GM12878 (cell line): ENCODE data around the gene EGFR. TPM values are rescaled to one million over a fixed set of nuclear protein-coding genes. Genes with fewer than 3 reads are reported as not detected.

Source experiments
- ATAC-seq: fragments of 200-7000 bp; cut with Tn5 transposase; 3 replicates; pipeline ENCODE4 v1.9.1; 2020; ENCODE audit warnings: mild to moderate bottlenecking, moderate library complexity
- BruUV-seq: library from RNA; stranded (reverse); fragments of 400-500 nt; replicated peaks from 2 replicates; lab custom pipeline; 2021; lab: Mats Ljungman, UMichigan
- CTCF ChIA-PET: fragments of 300-600 bp; sonication (Branson Sonifier 250); formaldehyde crosslinking; extraction: SDS; loops from one replicate; lab custom pipeline; 2021; ENCODE audit warnings: inconsistent platforms; lab: Yijun Ruan, JAX
- POLR2A ChIA-PET: fragments of 350-600 bp; formaldehyde crosslinking; extraction: SDS; loops from one replicate; lab custom pipeline; 2021; ENCODE audit warnings: inconsistent platforms; lab: Charles Lee
- RAD21 ChIA-PET: fragments of 300-600 bp; sonication (Branson Sonifier 250); formaldehyde crosslinking; loops from one replicate; lab custom pipeline; 2023; ENCODE audit warnings: antibody characterized with exemption; ENCODE audit not compliant: unreplicated experiment; lab: Charles Lee
- SMC1A ChIA-PET: fragments of 300-600 bp; sonication (Branson Sonifier 250); formaldehyde crosslinking; loops from one replicate; lab custom pipeline; 2023; ENCODE audit not compliant: unreplicated experiment, uncharacterized antibody; lab: Charles Lee
- DNase-seq: peaks from one replicate; pipeline ENCODE4 v3.0.0-alpha.2; 2011; ENCODE audit warnings: low read depth, low spot score
- FAIRE-seq: peaks from 3 replicates; lab custom pipeline; 2011; peaks lifted over from hg19 to GRCh38; lab: Jason Lieb, UNC
- H2AFZ ChIP-seq: 2 replicates; pipeline ENCODE4 v1.6.0; 2011; ENCODE audit warnings: low read depth, low read length, control low read depth; ENCODE audit not compliant: control insufficient read depth
- H3K27ac ChIP-seq: 2 replicates; pipeline ENCODE4 v1.5.1; 2011; ENCODE audit warnings: control low read depth; ENCODE audit not compliant: control insufficient read depth, insufficient read depth
- H3K27me3 ChIP-seq, 2 experiments: replicated peaks in 1 of 2; 2 replicates each; pipeline versions ENCODE4 v1.6.0 to v1.6.1; 2011; ENCODE audit warnings: low read length in 1 of 2; ENCODE audit not compliant: control insufficient read depth in 2 of 2, insufficient read depth in 2 of 2
- H3K36me3 ChIP-seq, 2 experiments: 2 replicates each; pipeline ENCODE4 v1.5.1; 2011; ENCODE audit warnings: low read length in 1 of 2; ENCODE audit not compliant: control insufficient read depth in 2 of 2, insufficient read depth in 2 of 2
- H3K4me1 ChIP-seq: 2 replicates; pipeline ENCODE4 v1.6.1; 2011; ENCODE audit warnings: mild to moderate bottlenecking, low read length, moderate library complexity, mixed read lengths; ENCODE audit not compliant: control insufficient read depth, insufficient read depth
- H3K4me2 ChIP-seq: 2 replicates; pipeline ENCODE4 v1.6.0; 2011; ENCODE audit warnings: control low read depth; ENCODE audit not compliant: control insufficient read depth, insufficient read depth
- H3K4me3 ChIP-seq: fragments of 200-600 bp; sonication (generic); 2 replicates; pipeline ENCODE4 v1.5.1; 2016
- H3K79me2 ChIP-seq: 2 replicates; pipeline ENCODE4 v1.6.0; 2011; ENCODE audit warnings: low read length; ENCODE audit not compliant: control insufficient read depth, insufficient read depth
- H3K9ac ChIP-seq: 2 replicates; pipeline ENCODE4 v1.8.0; 2011; ENCODE audit warnings: low read length, control low read depth, mixed read lengths; ENCODE audit not compliant: control insufficient read depth, insufficient read depth
- H3K9me3 ChIP-seq: replicated peaks from 3 replicates; pipeline ENCODE4 v1.5.1; 2011; ENCODE audit warnings: mild to moderate bottlenecking, low read length; ENCODE audit not compliant: control insufficient read depth, insufficient read depth
- H4K20me1 ChIP-seq: 2 replicates; pipeline ENCODE4 v1.6.0; 2011; ENCODE audit not compliant: control insufficient read depth, insufficient read depth
- FOXM1 ChIP-seq: IDR thresholded peaks from 2 replicates; pipeline ENCODE4 v1.6.1; 2012; ENCODE audit warnings: low read depth, mild to moderate bottlenecking, inconsistent platforms, low read length, moderate library complexity
- JUND ChIP-seq: IDR thresholded peaks from 2 replicates; pipeline ENCODE4 v1.6.1; 2012; ENCODE audit warnings: low read depth, mild to moderate bottlenecking, low read length, improper control_type of control experiment, moderate library complexity
- MLLT1 ChIP-seq: fragments of 450-650 bp; IDR thresholded peaks from 2 replicates; pipeline ENCODE4 v1.6.1; 2016; ENCODE audit warnings: mild to moderate bottlenecking
- POLR2AphosphoS2 ChIP-seq: IDR thresholded peaks from 2 replicates; pipeline ENCODE4 v1.6.1; 2011; ENCODE audit warnings: low read depth, mild to moderate bottlenecking, low read length, improper control_type of control experiment, moderate library complexity
- RAD21 ChIP-seq: IDR thresholded peaks from 2 replicates; pipeline ENCODE4 v1.6.1; 2011; ENCODE audit warnings: mild to moderate bottlenecking, low read depth, low read length, moderate library complexity; ENCODE audit not compliant: insufficient read depth
- WRNIP1 ChIP-seq: IDR thresholded peaks from 2 replicates; pipeline ENCODE4 v1.6.1; 2011; ENCODE audit warnings: low read depth, low read length, improper control_type of control experiment, borderline replicate concordance
- ZBTB11 ChIP-seq: fragments of 450-650 bp; formaldehyde crosslinking; IDR thresholded peaks from 2 replicates; pipeline ENCODE4 v1.5.0; 2022; ENCODE audit warnings: mild to moderate bottlenecking, missing genetic modification characterization
- ZNF274 ChIP-seq: IDR thresholded peaks from one replicate; pipeline ENCODE4 v1.8.0; 2011; ENCODE audit not compliant: insufficient read length, insufficient read depth
- WGBS: methylation state at CpG from one replicate; pipeline ENCODE4 v1.1.6; 2016; ENCODE audit warnings: low lambda C conversion rate; ENCODE audit not compliant: insufficient replicate concordance, insufficient coverage; ENCODE audit errors: missing lambda C conversion rate; 5-methylcytosine and 5-hydroxymethylcytosine counted together
- in situ Hi-C: fragments of 300-500 bp; cut with MboI; formaldehyde crosslinking; loops from 9 replicates; pipeline ENCODE4 v1.14.3; 2018; ENCODE audit warnings: mixed read lengths
- intact Hi-C: fragments of 100-400 bp; cut with micrococcal nuclease; formaldehyde crosslinking; loops from one replicate; pipeline ENCODE4 v1.14.2; 2022; ENCODE audit not compliant: unreplicated experiment
- polyA plus RNA-seq, 11 experiments: library from polyadenylated mRNA; depleted of rRNA in 4 of 11; unstranded in 6 of 11; stranded (reverse) in 5 of 11; fragments of >200 nt; fragmentation: Nextera tagmentation in 4 of 11; fragmentation: Illumina TruSeq in 1 of 11; extraction: Ambion mirVana in 4 of 11; extraction: Trizol in 1 of 11; gene quantifications; 1 replicate in 1 of 11; 2 replicates in 10 of 11; pipeline versions ENCODE4 v1.2.1 to v1.2.3, GENCODE V29; 2011 to 2016; ENCODE audit warnings: inconsistent platforms in 2 of 11, missing spikeins in 2 of 11, low read depth in 1 of 11
- total RNA-seq, 4 experiments: library from RNA; depleted of rRNA in 3 of 4; stranded (reverse); fragments of >200 nt in 3 of 4; fragmentation: Illumina TruSeq in 1 of 4; extraction: Trizol in 1 of 4; gene quantifications; 2 replicates each; pipeline versions ENCODE4 v1.2.1 to v1.2.3, GENCODE V29; 2013 to 2021
- TF ChIP-seq, protein P1 (sequence below): fragments of 150-350 bp; IDR thresholded peaks from 2 replicates; pipeline ENCODE4 v1.6.1; 2016; ENCODE audit warnings: low read depth, low read length

The EGFR gene
- total and polyA plus RNA-seq, 10 of the 15 experiments (the other 5 are each of a cell fraction or from before 2014, with no cell fraction given) = 0.01 to 0.31 TPM; not detected in 8

DNA sequence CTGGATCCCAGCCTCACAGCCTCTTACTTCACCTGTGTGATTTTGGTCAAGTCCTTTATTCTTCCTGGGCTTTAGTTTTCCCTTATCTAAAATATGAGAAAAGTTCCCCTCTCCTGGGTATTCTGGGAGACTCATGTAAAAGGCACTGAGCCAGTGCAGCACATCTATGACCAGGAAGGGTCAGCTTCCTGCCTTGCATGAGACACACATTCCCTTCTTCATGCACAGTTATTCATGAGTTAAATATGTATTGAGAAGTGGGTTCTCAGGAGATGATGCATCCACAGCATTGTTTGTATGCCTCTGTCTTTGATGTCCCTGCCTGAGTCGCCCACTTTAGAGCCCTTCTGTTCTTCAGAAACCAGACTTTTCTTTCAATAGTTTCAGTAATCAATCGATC is 33.3 kb downstream of the EGFR start (continued):
- TF ChIP-seq, protein P1, sequence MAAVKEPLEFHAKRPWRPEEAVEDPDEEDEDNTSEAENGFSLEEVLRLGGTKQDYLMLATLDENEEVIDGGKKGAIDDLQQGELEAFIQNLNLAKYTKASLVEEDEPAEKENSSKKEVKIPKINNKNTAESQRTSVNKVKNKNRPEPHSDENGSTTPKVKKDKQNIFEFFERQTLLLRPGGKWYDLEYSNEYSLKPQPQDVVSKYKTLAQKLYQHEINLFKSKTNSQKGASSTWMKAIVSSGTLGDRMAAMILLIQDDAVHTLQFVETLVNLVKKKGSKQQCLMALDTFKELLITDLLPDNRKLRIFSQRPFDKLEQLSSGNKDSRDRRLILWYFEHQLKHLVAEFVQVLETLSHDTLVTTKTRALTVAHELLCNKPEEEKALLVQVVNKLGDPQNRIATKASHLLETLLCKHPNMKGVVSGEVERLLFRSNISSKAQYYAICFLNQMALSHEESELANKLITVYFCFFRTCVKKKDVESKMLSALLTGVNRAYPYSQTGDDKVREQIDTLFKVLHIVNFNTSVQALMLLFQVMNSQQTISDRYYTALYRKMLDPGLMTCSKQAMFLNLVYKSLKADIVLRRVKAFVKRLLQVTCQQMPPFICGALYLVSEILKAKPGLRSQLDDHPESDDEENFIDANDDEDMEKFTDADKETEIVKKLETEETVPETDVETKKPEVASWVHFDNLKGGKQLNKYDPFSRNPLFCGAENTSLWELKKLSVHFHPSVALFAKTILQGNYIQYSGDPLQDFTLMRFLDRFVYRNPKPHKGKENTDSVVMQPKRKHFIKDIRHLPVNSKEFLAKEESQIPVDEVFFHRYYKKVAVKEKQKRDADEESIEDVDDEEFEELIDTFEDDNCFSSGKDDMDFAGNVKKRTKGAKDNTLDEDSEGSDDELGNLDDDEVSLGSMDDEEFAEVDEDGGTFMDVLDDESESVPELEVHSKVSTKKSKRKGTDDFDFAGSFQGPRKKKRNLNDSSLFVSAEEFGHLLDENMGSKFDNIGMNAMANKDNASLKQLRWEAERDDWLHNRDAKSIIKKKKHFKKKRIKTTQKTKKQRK = no peak
- TF ChIP-seq JUND (no peak), RAD21 (no peak), ZNF274 (no peak), MLLT1 (no peak)

DNA sequence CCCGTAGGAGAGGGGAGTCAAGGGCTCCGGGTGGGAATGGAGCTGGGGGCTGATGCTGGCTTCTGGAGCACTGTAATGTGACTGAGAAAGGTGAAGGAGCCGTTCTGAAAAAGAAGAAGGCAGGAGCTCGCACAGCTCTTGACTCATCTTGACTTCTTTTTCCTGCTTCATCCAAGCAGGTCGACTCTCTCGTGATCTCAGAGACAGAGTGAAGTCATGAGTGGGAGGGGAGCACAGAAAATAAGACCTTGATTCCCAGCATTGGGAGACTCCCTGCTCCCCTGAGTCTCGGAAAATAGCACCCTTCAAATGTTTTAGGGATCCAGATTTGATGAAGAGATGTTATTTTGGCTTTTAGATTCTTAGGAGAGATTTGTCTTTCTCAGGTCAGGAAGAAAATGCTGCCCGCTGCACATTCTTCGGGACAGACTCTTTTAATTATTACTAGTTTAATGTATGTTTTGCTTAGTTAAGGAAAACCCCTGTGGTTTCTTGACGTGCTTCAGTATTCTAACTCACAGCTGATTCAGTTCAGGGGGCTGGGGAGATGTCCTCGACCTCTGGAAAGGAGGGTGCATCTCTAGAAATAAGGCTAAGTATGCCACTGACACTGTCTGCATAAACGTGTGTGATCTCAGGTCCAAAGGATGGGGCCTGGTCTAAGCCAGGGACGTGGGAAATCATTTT is 34.1 kb downstream of the EGFR start:
- no peak overlapping the region for H2AFZ ChIP-seq
- no TSS peak for BruUV-seq
- CTCF ChIA-PET = interaction anchor here (0.8 to 1.6 kb wide), 3 partner anchors 33 to 201 kb away, joined by 3 to 5 read pairs (median 4); no protein-coding TSS in a partner anchor
- FAIRE-seq (no peak), ATAC-seq (peak; percentile 43), DNase-seq (no peak)
- no peak overlapping the region for H3K9ac ChIP-seq
- no peak overlapping the region for H3K27ac ChIP-seq
- SMC1A ChIA-PET = interaction anchor here (1.2 to 2.4 kb wide), 3 partner anchors 13 to 21 kb away, joined by 4 to 5 read pairs (median 5); no protein-coding TSS in a partner anchor
- no peaks in the 10 kb centered on the region for H3K79me2 ChIP-seq
- intact Hi-C loops (no loop called here), in situ Hi-C loops (no loop called here)
- no peaks in the 10 kb centered on the region; a peak in 1 of 4 replicates for H3K27me3 ChIP-seq
- H3K4me3 ChIP-seq = no peak overlapping the region
- no peaks in the 10 kb centered on the region for H4K20me1 ChIP-seq
- RAD21 ChIA-PET = interaction anchor here (1.1 to 4.6 kb wide), 5 partner anchors 12 to 201 kb away, joined by 4 to 28 read pairs (median 9); no protein-coding TSS in a partner anchor
- H3K36me3 ChIP-seq = no peaks in the 10 kb centered on the region
- no peaks in the 10 kb centered on the region for H3K4me1 ChIP-seq
- H3K4me2 ChIP-seq = no peak overlapping the region
- WGBS = 24% methylated on average over 13 of the region's 13 CpGs
- H3K9me3 ChIP-seq = no peaks in the 10 kb centered on the region
- POLR2A ChIA-PET = interaction anchor here (1.2 kb wide), 1 partner anchor 8 kb away, joined by 3 read pairs; no protein-coding TSS in a partner anchor
- TF ChIP-seq ZBTB11 (CRISPR knock-in tag) = no peak
- no peak for TF ChIP-seq FOXM1
- no peak for TF ChIP-seq POLR2AphosphoS2
- TF ChIP-seq WRNIP1 = no peak
